Fibroblast of villous mesenchyme (primary cell): ENCODE results near the gene UVRAG. TPM values are rescaled to one million over a fixed set of nuclear protein-coding genes. Genes with fewer than 3 reads are reported as not detected.

Experiments
- DNase-seq: peaks from one replicate; pipeline ENCODE4 v3.0.0-alpha.2; 2010; ENCODE audit warnings: low read depth
- H3K4me3 ChIP-seq: 2 replicates; pipeline ENCODE4 v1.5.1; 2011; ENCODE audit warnings: low read depth, mild to moderate bottlenecking, low read length
- CTCF ChIP-seq: IDR thresholded peaks from 2 replicates; pipeline ENCODE4 v1.5.1; 2012; ENCODE audit warnings: low read depth, mild to moderate bottlenecking, low read length; ENCODE audit not compliant: insufficient read depth
- total RNA-seq: library from RNA; depleted of rRNA; stranded (reverse); fragments of >200 nt; gene quantifications from 2 replicates; pipeline ENCODE4 v1.2.3, GENCODE V29; 2012

Gene UVRAG
- total RNA-seq, 1 donor, result 37.1 TPM

- H3K4me3 ChIP-seq, result no peak overlapping the region
- TF ChIP-seq CTCF, result no peak
- DNase-seq, result peak; percentile 71
Observed at GRCh38 chr11:75993126-75993525, 178.1 kb downstream of the UVRAG start.

GRCh38 chr11:75994616-75995015 lies 179.6 kb downstream of the UVRAG start:
- TF ChIP-seq CTCF, result no peak
- no peak for DNase-seq
- H3K4me3 ChIP-seq, result no peak overlapping the region

GRCh38 chr11:75996523-75997442 lies 181.8 kb downstream of the UVRAG start:
- H3K4me3 ChIP-seq, result no peak overlapping the region
- no peak for DNase-seq
- TF ChIP-seq CTCF, result no peak

- H3K4me3 ChIP-seq, result no peak overlapping the region
- no peak for TF ChIP-seq CTCF
- DNase-seq, result no peak
Observed at GRCh38 chr11:76004400-76004799, 189.4 kb downstream of the UVRAG start.

- no peak overlapping the region for H3K4me3 ChIP-seq
- no peak for DNase-seq
- no peak for TF ChIP-seq CTCF
Observed at GRCh38 chr11:76005756-76006155, 190.7 kb downstream of the UVRAG start.

GRCh38 chr11:76007166-76007565 lies 192.2 kb downstream of the UVRAG start:
- no peak for DNase-seq
- no peak overlapping the region for H3K4me3 ChIP-seq
- TF ChIP-seq CTCF, result no peak
